Activated T-cell treated with anti-CD3 and anti-CD28 coated beads, Interleukin-2, amount 50 U/mL, for 24 hours (primary cell): ENCODE results near the gene PARD6A.
A peak's percentile ranks its signal among the peaks of the same experiment; 100 is the strongest.

Experiments
- DNase-seq: peaks from one replicate; pipeline ENCODE4 v3.0.0-alpha.2; 2020
- H3K27ac Mint-ChIP-seq: 2 replicates; pipeline ENCODE4 v1.8.0; 2020; ENCODE audit warnings: mild to moderate bottlenecking, mixed read lengths
- H3K27me3 Mint-ChIP-seq: 2 replicates; pipeline ENCODE4 v1.8.0; 2020; ENCODE audit warnings: mixed read lengths
- H3K36me3 Mint-ChIP-seq: 2 replicates; pipeline ENCODE4 v1.8.0; 2020; ENCODE audit warnings: low read depth, mixed read lengths
- H3K4me1 Mint-ChIP-seq: 2 replicates; pipeline ENCODE4 v1.8.0; 2020; ENCODE audit warnings: low read depth, mixed read lengths
- H3K4me3 Mint-ChIP-seq: 2 replicates; pipeline ENCODE4 v1.8.0; 2020; ENCODE audit warnings: mild to moderate bottlenecking, moderate library complexity, mixed read lengths
- H3K9me3 Mint-ChIP-seq: 2 replicates; pipeline ENCODE4 v1.8.0; 2020; ENCODE audit warnings: mixed read lengths

The PARD6A gene

DNA sequence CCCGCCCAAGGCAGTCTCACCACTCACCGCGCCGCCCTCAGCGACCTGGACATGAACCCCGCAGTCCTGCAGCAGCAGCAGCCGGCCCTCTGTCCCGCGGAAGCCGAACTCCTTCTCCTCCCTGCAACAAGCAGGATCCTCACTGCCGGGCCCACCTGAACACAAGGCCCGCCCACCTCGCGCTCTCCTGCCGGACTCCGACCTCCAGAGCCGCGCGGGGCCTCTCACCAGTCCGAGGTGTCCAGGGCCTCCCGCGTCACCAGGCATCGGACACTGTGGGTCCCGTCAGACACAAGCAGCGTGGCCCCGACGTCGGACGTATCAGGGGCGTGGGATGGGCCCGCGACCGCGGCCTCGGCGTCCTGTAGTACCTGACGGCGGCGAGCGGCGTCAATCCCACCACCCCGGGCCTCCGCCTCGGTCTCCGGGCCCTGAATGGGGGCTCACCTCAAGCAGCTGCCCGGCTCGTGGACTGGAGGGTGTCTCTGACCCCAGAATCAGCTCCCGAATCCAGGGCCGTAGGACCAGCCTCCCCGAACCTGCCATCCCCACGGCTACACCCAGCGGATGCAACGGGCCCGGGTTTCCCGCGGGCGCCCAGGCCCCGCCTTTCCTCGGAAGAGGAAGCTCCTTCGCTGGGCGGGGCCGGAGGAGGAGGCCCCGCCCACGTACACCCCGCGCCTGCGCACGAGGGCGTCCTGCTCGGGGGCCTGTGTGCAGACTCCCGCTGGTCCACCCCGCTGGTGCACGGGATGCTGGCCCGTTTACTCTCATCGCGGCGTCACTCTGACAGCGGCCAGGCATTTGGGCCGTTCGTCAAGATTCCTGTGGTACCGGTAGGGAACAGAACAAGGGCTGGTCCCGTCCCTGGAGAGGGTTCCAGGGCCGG lies 841 bp upstream of the PARD6A start, which contains the start of gene ACD:
Gene ACD (minus strand): TSS at position 586 of the 889 bp plus-strand sequence. CDS start 40 bp downstream, at position 546.
- H3K4me3 Mint-ChIP-seq: peak within 1 kb of the TSS; percentile 92
- DNase-seq: peak; percentile 96
- H3K27me3 Mint-ChIP-seq: no peaks in the 10 kb centered on the region
- H3K36me3 Mint-ChIP-seq: peaks cover 74% of the 10 kb centered on the region
- peak within 1 kb of the TSS; percentile 98 for H3K27ac Mint-ChIP-seq
- no peaks in the 10 kb centered on the region for H3K9me3 Mint-ChIP-seq
- peaks cover 29% of the 10 kb centered on the region for H3K4me1 Mint-ChIP-seq

- Mint-ChIP-seq H3K4me1 (peaks cover 36% of the 10 kb centered on the region), H3K27me3 (no peaks in the 10 kb centered on the region), H3K4me3 (peak overlapping the region; percentile 92), H3K27ac (peak overlapping the region; percentile 88), H3K36me3 (peaks cover 61% of the 10 kb centered on the region), H3K9me3 (no peaks in the 10 kb centered on the region)
- DNase-seq: no peak
Measured at GRCh38 chr16:67661101-67661761, 471 bp downstream of the PARD6A start.

GRCh38 chr16:67661886-67662652 lies 1.3 kb downstream of the PARD6A start:
- no peaks in the 10 kb centered on the region for H3K27me3 Mint-ChIP-seq
- DNase-seq: no peak
- H3K9me3 Mint-ChIP-seq: no peaks in the 10 kb centered on the region
- H3K4me3 Mint-ChIP-seq: peak overlapping the region; percentile 92
- H3K27ac Mint-ChIP-seq: no peak overlapping the region
- peaks cover 53% of the 10 kb centered on the region for H3K36me3 Mint-ChIP-seq
- peaks cover 37% of the 10 kb centered on the region for H3K4me1 Mint-ChIP-seq

DNA sequence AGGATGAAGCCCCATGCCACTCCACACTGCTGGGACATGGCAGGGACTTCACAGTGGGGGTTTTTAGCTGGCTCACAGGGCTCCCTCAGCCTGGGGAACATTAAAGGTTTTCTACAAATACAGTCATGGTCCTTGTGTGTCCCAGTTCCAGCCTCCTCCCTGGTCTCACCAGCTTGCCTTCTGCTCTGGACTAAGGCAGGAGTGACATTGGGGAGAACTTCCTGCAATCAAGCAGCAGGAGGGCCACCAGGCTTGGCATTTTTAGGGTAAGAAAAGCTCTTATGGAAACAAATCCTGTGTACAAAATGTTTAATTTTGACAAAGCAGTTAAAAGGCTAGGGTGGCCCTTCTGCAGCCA lies 1.9 kb downstream of the PARD6A start:
- Mint-ChIP-seq H3K9me3 (no peaks in the 10 kb centered on the region), H3K27me3 (no peaks in the 10 kb centered on the region), H3K27ac (no peak overlapping the region), H3K4me3 (no peak overlapping the region), H3K36me3 (peaks cover 47% of the 10 kb centered on the region), H3K4me1 (peaks cover 41% of the 10 kb centered on the region)
- DNase-seq: no peak

DNA sequence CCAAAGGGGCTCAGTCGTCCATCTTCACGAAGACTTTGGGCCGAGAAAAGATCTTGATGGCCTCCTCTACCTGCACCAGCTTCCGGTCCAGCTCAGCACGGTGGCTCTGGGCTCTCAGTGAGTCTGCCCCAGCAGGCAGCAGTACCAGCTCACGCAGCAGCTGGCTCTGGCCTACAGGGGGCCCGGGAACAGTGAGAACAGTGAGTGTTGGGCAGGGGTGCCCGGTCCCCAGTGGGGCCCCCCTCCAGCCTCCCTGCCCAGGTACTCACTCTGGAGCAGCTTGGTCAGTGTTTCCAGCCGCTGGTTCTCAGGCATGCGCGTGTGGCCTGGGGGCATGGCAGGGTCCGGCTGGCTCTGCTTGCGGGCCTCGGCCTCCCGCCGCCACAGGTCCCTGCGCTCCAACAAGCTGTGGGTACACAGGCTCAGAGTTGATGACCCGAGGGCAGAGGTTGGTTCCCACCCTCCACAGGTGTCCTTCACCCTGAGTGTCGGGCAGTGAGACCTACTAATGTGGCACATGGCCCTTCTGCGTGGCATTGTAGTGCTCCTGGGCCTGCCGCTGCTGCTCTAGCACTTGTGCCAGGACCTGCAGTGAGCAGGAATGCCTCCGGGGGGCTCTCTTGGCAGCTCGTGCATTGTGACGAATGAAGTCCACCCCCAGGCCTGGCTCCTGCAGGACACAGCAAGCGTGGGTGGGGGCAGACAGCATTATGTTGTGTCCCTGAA lies 2.6 kb downstream of the PARD6A start:
- peaks cover 40% of the 10 kb centered on the region for H3K4me1 Mint-ChIP-seq
- no peaks in the 10 kb centered on the region for H3K27me3 Mint-ChIP-seq
- H3K4me3 Mint-ChIP-seq: no peak overlapping the region
- peaks cover 40% of the 10 kb centered on the region for H3K36me3 Mint-ChIP-seq
- no peaks in the 10 kb centered on the region for H3K9me3 Mint-ChIP-seq
- no peak for DNase-seq
- no peak overlapping the region for H3K27ac Mint-ChIP-seq

- no peak overlapping the region for H3K27ac Mint-ChIP-seq
- H3K27me3 Mint-ChIP-seq: no peaks in the 10 kb centered on the region
- H3K4me3 Mint-ChIP-seq: no peak overlapping the region
- peaks cover 35% of the 10 kb centered on the region for H3K4me1 Mint-ChIP-seq
- no peak for DNase-seq
- peaks cover 35% of the 10 kb centered on the region for H3K36me3 Mint-ChIP-seq
- H3K9me3 Mint-ChIP-seq: no peaks in the 10 kb centered on the region
Measured at GRCh38 chr16:67663877-67664222, 3.1 kb downstream of the PARD6A start.

DNA sequence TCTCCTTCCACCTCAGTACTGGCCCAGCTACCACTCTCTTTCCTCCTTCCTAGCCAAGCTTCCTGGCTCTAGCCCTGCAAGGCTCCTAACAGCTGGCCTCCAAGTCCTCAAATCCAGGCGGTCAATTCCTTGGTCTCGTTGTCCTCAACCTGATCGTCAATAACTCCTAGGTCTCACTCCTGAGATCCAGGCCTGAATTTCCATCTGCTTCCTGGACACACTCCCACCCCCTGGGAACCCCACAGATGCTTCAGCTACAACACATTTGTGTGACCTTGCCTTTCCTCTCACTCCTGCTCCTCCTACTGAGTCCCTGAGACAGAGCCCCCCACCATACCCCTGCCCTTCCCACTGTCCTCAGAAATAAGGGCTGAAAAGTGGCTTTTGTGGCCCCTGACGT lies 3.5 kb downstream of the PARD6A start:
- Mint-ChIP-seq H3K27me3 (no peaks in the 10 kb centered on the region), H3K36me3 (peaks cover 31% of the 10 kb centered on the region), H3K9me3 (no peaks in the 10 kb centered on the region), H3K4me1 (peaks cover 32% of the 10 kb centered on the region), H3K4me3 (no peak overlapping the region), H3K27ac (no peak overlapping the region)
- DNase-seq: no peak

- Mint-ChIP-seq H3K4me3 (no peak overlapping the region), H3K27me3 (no peaks in the 10 kb centered on the region), H3K9me3 (no peaks in the 10 kb centered on the region), H3K27ac (no peak overlapping the region), H3K4me1 (peaks cover 32% of the 10 kb centered on the region), H3K36me3 (peaks cover 25% of the 10 kb centered on the region)
- DNase-seq: no peak
Measured at GRCh38 chr16:67664871-67665270, 4.1 kb downstream of the PARD6A start.

DNA sequence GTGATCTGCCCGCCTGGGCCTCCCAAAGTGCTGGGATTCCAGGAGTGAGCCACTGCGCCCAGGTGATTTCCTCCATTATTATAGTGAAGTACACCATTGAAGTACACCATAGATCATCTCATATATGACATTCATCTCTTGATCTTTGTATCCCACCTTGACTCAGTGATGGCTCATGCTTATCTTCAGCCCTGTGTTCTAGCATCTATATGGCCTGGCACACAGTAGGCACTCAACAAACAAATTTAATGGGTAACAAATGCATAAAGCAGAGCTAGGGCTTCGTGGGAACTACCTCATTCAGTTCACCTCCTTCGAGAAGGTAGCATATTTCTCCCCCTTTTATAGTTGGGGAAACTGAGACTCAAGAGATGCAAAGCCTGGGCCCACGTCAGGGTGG lies 4.8 kb downstream of the PARD6A start:
- H3K27ac Mint-ChIP-seq: peak overlapping the region; percentile 71
- peaks cover 32% of the 10 kb centered on the region for H3K4me1 Mint-ChIP-seq
- H3K9me3 Mint-ChIP-seq: no peaks in the 10 kb centered on the region
- H3K4me3 Mint-ChIP-seq: peak overlapping the region; percentile 79
- peaks cover 21% of the 10 kb centered on the region for H3K36me3 Mint-ChIP-seq
- no peak for DNase-seq
- no peaks in the 10 kb centered on the region for H3K27me3 Mint-ChIP-seq

GRCh38 chr16:67666032-67666551 lies 5.3 kb downstream of the PARD6A start:
- peaks cover 20% of the 10 kb centered on the region for H3K36me3 Mint-ChIP-seq
- H3K9me3 Mint-ChIP-seq: no peaks in the 10 kb centered on the region
- H3K27ac Mint-ChIP-seq: peak overlapping the region; percentile 71
- no peak for DNase-seq
- peak overlapping the region; percentile 79 for H3K4me3 Mint-ChIP-seq
- peaks cover 30% of the 10 kb centered on the region for H3K4me1 Mint-ChIP-seq
- no peaks in the 10 kb centered on the region for H3K27me3 Mint-ChIP-seq

DNA sequence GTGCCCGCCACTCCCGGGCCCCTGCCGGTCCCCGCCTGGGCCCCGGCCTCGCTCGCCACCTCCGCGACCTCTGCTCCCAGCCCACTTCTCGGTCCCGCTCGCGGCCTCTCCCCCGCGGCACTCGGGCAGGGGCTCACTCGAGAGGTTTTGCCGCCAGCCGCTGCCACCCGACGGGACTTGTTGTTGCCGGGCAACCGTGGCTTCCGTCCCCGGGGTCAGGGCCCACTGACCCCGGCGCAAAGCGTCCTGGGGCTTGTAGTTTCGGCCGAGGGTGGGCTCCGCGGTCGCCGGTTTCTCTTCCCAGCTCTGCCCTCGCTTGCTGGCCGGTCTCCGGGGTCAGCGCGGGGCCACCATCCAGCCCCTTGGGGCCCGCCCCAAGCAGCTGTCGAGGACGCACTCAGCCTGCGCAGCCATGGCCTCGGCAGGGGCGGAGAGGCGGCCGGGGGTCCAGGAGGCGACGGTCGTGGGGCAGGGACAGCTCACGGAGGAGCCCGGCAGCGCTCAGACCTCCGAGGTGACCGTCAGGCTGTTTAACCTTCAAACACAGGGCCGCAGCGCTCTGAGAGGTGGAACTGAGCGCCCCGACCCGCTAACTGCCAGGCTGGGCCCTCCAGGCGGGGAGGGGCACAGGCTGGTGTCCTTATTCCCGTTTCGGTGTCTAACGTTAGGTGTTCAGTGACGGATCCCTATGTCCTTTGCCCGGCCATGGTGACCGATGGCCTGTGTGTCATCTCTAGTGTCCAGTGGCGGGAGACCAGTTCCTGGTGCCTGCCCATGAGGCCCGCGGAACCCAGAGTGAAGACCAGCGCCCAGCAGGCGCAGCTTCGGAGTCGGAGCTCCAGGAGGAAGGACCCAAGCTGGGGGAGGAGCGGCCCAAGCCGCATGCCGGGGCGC lies 6.0 kb downstream of the PARD6A start, which contains the start of the genes C16orf86 and ENKD1:
Gene C16orf86 (plus strand): TSS at position 256 of the 894 bp plus-strand sequence. CDS start 157 bp downstream, at position 413.
Gene ENKD1 (minus strand): TSS at position 192 of the 894 bp plus-strand sequence. CDS start 308 bp downstream, outside the sequence.
- Mint-ChIP-seq H3K9me3 (no peaks in the 10 kb centered on the region), H3K27ac (peak within 1 kb of the TSS; percentile 84), H3K4me1 (peaks cover 23% of the 10 kb centered on the region), H3K27me3 (no peaks in the 10 kb centered on the region), H3K36me3 (peaks cover 15% of the 10 kb centered on the region), H3K4me3 (peak within 1 kb of the TSS; percentile 82)
- DNase-seq: peak; percentile 84

- no peaks in the 10 kb centered on the region for H3K9me3 Mint-ChIP-seq
- H3K36me3 Mint-ChIP-seq: peaks cover 11% of the 10 kb centered on the region
- H3K4me3 Mint-ChIP-seq: peak overlapping the region; percentile 82
- H3K27me3 Mint-ChIP-seq: no peaks in the 10 kb centered on the region
- H3K27ac Mint-ChIP-seq: peak overlapping the region; percentile 84
- H3K4me1 Mint-ChIP-seq: peaks cover 20% of the 10 kb centered on the region
- DNase-seq: no peak
Measured at GRCh38 chr16:67667453-67667816, 6.7 kb downstream of the PARD6A start.
